Right lobe of liver (tissue), 6 donors: ENCODE results near the gene KBTBD6. TPM values are rescaled to one million over a fixed set of nuclear protein-coding genes. Genes with fewer than 3 reads are reported as not detected.

Experiments used
- ATAC-seq, 4 donors: fragments of 200-7000 bp; cut with Tn5 transposase; one replicate each; pipeline ENCODE4 v1.9.1; 2020; ENCODE audit warnings: mild to moderate bottlenecking in 4 of 4, moderate library complexity in 4 of 4
- DNase-seq, 3 donors: peaks; one replicate each; pipeline ENCODE4 v3.0.0-alpha.2; 2020
- H3K27ac ChIP-seq, 3 donors: fragments of 200-600 bp; one replicate each; pipeline ENCODE4 v1.8.0; 2022
- H3K27me3 ChIP-seq, 2 donors: fragments of 200-600 bp; one replicate each; pipeline ENCODE4 v1.8.0; 2022
- H3K36me3 ChIP-seq, 4 donors: fragments of 200-600 bp; sonication (generic) in 1 of 4; one replicate each; pipeline versions ENCODE4 v1.5.1 to v1.8.0; 2017 to 2022; ENCODE audit warnings: control low read depth in 1 of 4
- H3K4me1 ChIP-seq, 4 donors: fragments of 200-600 bp; sonication (generic) in 1 of 4; one replicate each; pipeline versions ENCODE4 v1.5.1 to v1.8.0; 2017 to 2022; ENCODE audit warnings: control low read depth in 1 of 4
- H3K4me3 ChIP-seq, 3 donors: fragments of 200-600 bp; one replicate each; pipeline ENCODE4 v1.8.0; 2022
- H3K9me3 ChIP-seq, 4 donors: fragments of 200-600 bp; sonication (generic) in 1 of 4; one replicate each; pipeline versions ENCODE4 v1.5.1 to v1.8.0; 2017 to 2022; ENCODE audit warnings: control low read depth in 1 of 4
- CTCF ChIP-seq, 4 donors: fragments of 200-600 bp in 3 of 4; fragments of 450-650 bp in 1 of 4; IDR thresholded peaks; one replicate each; pipeline versions ENCODE4 v1.5.1 to v1.8.0; 2016 to 2022; ENCODE audit warnings: antibody characterized with exemption in 4 of 4, mild to moderate bottlenecking in 2 of 4
- POLR2A ChIP-seq: fragments of 450-650 bp; IDR thresholded peaks from one replicate; pipeline ENCODE4 v1.6.1; 2017; ENCODE audit warnings: antibody characterized with exemption, mild to moderate bottlenecking
- WGBS: methylation state at CpG from one replicate; pipeline ENCODE4 v1.1.6; 2018; ENCODE audit warnings: low coverage, low lambda C conversion rate; ENCODE audit not compliant: insufficient coverage; ENCODE audit errors: missing lambda C conversion rate; 5-methylcytosine and 5-hydroxymethylcytosine counted together
- intact Hi-C, 2 donors: fragments of 100-400 bp; cut with DNase I; formaldehyde crosslinking; loops; one replicate each; pipeline versions ENCODE4 v1.11.2 to v1.14.1; 2022
- total RNA-seq, 6 experiments: library from RNA; depleted of rRNA in 2 of 6; stranded (reverse); fragments of >200 nt in 2 of 6; fragmentation: NEBNext Ultra II Directional in 3 of 6; extraction: Animal tissue kit (Norgen Biotek cat#: 25700) in 3 of 6; gene quantifications; one replicate each; pipeline versions ENCODE4 v1.1.0 to v1.2.4, GENCODE V29; 2016 to 2023
- donor health status: DM: no; HTN: yes; CAD: no.
- donor health status: DM: no; HTN: no; CAD: no.
- donor health status: DM: no; HTN: no; CAD: no.
- donor health status: DM: no; HTN: yes; CAD: no.
- donor health status: DM: no; HTN: yes; CAD: no.

Gene KBTBD6
- total RNA-seq, 6 experiments from 2014 or later, result 2.3 to 4.7 (median 3.7) TPM

GRCh38 chr13:41148419-41149283 lies 16.0 kb upstream of the KBTBD6 start:
- Histone ChIP-seq H3K27me3 (no peaks in the 10 kb centered on the region), H3K27ac (no peak overlapping the region), H3K4me1 (no peaks in the 10 kb centered on the region), H3K4me3 (no peak overlapping the region), H3K36me3 (no peaks in the 10 kb centered on the region), H3K9me3 (peaks cover 0 to 10% (median 4%) of the 10 kb centered on the region in 4 donors)
- DNase-seq, result no peak
- TF ChIP-seq POLR2A (no peak), CTCF (IDR thresholded peaks at IDR 0.05) (no peak)
- 67% methylated on average over 3 of the region's 3 CpGs for WGBS
- intact Hi-C loops, result no loop called here
- no peak for ATAC-seq

GRCh38 chr13:41145136-41145908 lies 12.7 kb upstream of the KBTBD6 start:
- WGBS, result 79% methylated on average over 2 of the region's 4 CpGs
- Histone ChIP-seq H3K27me3 (no peaks in the 10 kb centered on the region), H3K4me3 (no peak overlapping the region), H3K27ac (no peak overlapping the region), H3K9me3 (peaks cover 0 to 10% (median 4%) of the 10 kb centered on the region in 4 donors), H3K36me3 (no peaks in the 10 kb centered on the region), H3K4me1 (no peaks in the 10 kb centered on the region)
- ATAC-seq, result no peak
- TF ChIP-seq POLR2A (no peak), CTCF (IDR thresholded peaks at IDR 0.05) (no peak)
- intact Hi-C loops, result no loop called here
- no peak for DNase-seq

GRCh38 chr13:41144576-41144975 lies 12.0 kb upstream of the KBTBD6 start:
- H3K27me3 ChIP-seq, result no peaks in the 10 kb centered on the region
- no peak for TF ChIP-seq POLR2A
- TF ChIP-seq CTCF (IDR thresholded peaks at IDR 0.05), result no peak
- ATAC-seq, result no peak
- H3K9me3 ChIP-seq, result peaks cover 0 to 9% (median 3%) of the 10 kb centered on the region in 4 donors
- 55% methylated on average over 2 of the region's 2 CpGs for WGBS
- H3K4me1 ChIP-seq, result no peaks in the 10 kb centered on the region
- DNase-seq, result no peak
- H3K4me3 ChIP-seq, result no peak overlapping the region
- H3K27ac ChIP-seq, result no peak overlapping the region
- no peaks in the 10 kb centered on the region for H3K36me3 ChIP-seq
- intact Hi-C loops, result no loop called here

- ATAC-seq (no peak), DNase-seq (no peak)
- TF ChIP-seq CTCF (IDR thresholded peaks at IDR 0.05) (no peak), POLR2A (no peak)
- H3K36me3 ChIP-seq, result no peaks in the 10 kb centered on the region
- no peaks in the 10 kb centered on the region for H3K9me3 ChIP-seq
- intact Hi-C loops, result loop anchor here (10.0 kb wide), 1 partner anchor 55 kb away; the partner anchor contains the start of gene KBTBD7 (in 2 of the 2)
- 70% methylated on average over 3 of the region's 3 CpGs for WGBS
- no peak overlapping the region for H3K4me3 ChIP-seq
- no peaks in the 10 kb centered on the region for H3K27me3 ChIP-seq
- no peak overlapping the region for H3K27ac ChIP-seq
- no peaks in the 10 kb centered on the region for H3K4me1 ChIP-seq
Observed at GRCh38 chr13:41139296-41139966, 6.8 kb upstream of the KBTBD6 start.
